ENCODE measurements around the gene SPRR3. TPM values are rescaled to one million over a fixed set of nuclear protein-coding genes. Genes with fewer than 3 reads are reported as not detected.

Gene SPRR3
- total RNA-seq, 1 donor from 2014 or later, result 3.0 TPM

- DNase-seq (ENCODE audit: low read depth), result no peak
- Mint-ChIP-seq H3K36me3 (ENCODE audit: low read depth, unreplicated experiment) (no peaks in the 10 kb centered on the region), H3K27me3 (ENCODE audit: low read depth, unreplicated experiment) (peaks cover 25% of the 10 kb centered on the region), H3K4me1 (ENCODE audit: low read depth, unreplicated experiment) (peaks cover 8% of the 10 kb centered on the region), H3K27ac (ENCODE audit: unreplicated experiment) (no peak overlapping the region), H3K9me3 (ENCODE audit: unreplicated experiment) (no peaks in the 10 kb centered on the region), H3K4me3 (ENCODE audit: unreplicated experiment) (no peak overlapping the region)
- no peaks in the 10 kb centered on the region for H3K27me3 ChIP-seq (ENCODE audit: insufficient read depth, low read length)
- no peak overlapping the region for H3K27ac ChIP-seq (ENCODE audit: low read depth, low read length)
- no peak overlapping the region for H3K4me3 ChIP-seq (ENCODE audit: insufficient read depth, low read depth, low read length)
- no peak for TF ChIP-seq CTCF (IDR thresholded peaks at IDR 0.05; ENCODE audit: insufficient read depth, low read depth, low read length)
- TF ChIP-seq EZH2 (IDR thresholded peaks at IDR 0.05; ENCODE audit: insufficient read depth, low read length), result no peak
- H3K4me2 ChIP-seq (ENCODE audit: low read length), result no peak overlapping the region
- H2AFZ ChIP-seq (ENCODE audit: low read depth, low read length), result no peak overlapping the region
- FAIRE-seq, result no peak
- H3K9me3 ChIP-seq (ENCODE audit: insufficient read depth, low read depth, low read length), result no peaks in the 10 kb centered on the region
- no peaks in the 10 kb centered on the region for H3K79me2 ChIP-seq (ENCODE audit: insufficient read depth, low read length)
- no peaks in the 10 kb centered on the region for H3K4me1 ChIP-seq (ENCODE audit: insufficient read depth, low read length)
- H3K36me3 ChIP-seq (ENCODE audit: insufficient read depth, low read length), result no peaks in the 10 kb centered on the region
- H4K20me1 ChIP-seq (ENCODE audit: insufficient read depth, low read length), result no peaks in the 10 kb centered on the region
- no peak overlapping the region for H3K9ac ChIP-seq (ENCODE audit: low read length)
Measured at GRCh38 chr1:152957561-152957960, 44.0 kb upstream of the SPRR3 start.

GRCh38 chr1:152959273-152959672 lies 42.3 kb upstream of the SPRR3 start:
- Mint-ChIP-seq H3K4me1 (ENCODE audit: low read depth, unreplicated experiment) (peaks cover 7% of the 10 kb centered on the region), H3K36me3 (ENCODE audit: low read depth, unreplicated experiment) (no peaks in the 10 kb centered on the region), H3K9me3 (ENCODE audit: unreplicated experiment) (no peaks in the 10 kb centered on the region), H3K27ac (ENCODE audit: unreplicated experiment) (no peak overlapping the region), H3K4me3 (ENCODE audit: unreplicated experiment) (no peak overlapping the region), H3K27me3 (ENCODE audit: low read depth, unreplicated experiment) (peaks cover 15% of the 10 kb centered on the region)
- Histone ChIP-seq H3K27me3 (ENCODE audit: insufficient read depth, low read length) (no peaks in the 10 kb centered on the region), H3K36me3 (ENCODE audit: insufficient read depth, low read length) (no peaks in the 10 kb centered on the region), H3K4me2 (ENCODE audit: low read length) (no peak overlapping the region), H3K4me1 (ENCODE audit: insufficient read depth, low read length) (no peaks in the 10 kb centered on the region), H4K20me1 (ENCODE audit: insufficient read depth, low read length) (no peaks in the 10 kb centered on the region), H3K9ac (ENCODE audit: low read length) (no peak overlapping the region), H2AFZ (ENCODE audit: low read depth, low read length) (no peak overlapping the region), H3K27ac (ENCODE audit: low read depth, low read length) (no peak overlapping the region), H3K4me3 (ENCODE audit: insufficient read depth, low read depth, low read length) (no peak overlapping the region), H3K9me3 (ENCODE audit: insufficient read depth, low read depth, low read length) (no peaks in the 10 kb centered on the region), H3K79me2 (ENCODE audit: insufficient read depth, low read length) (no peaks in the 10 kb centered on the region)
- FAIRE-seq (no peak), DNase-seq (ENCODE audit: low read depth) (no peak)
- TF ChIP-seq EZH2 (IDR thresholded peaks at IDR 0.05; ENCODE audit: insufficient read depth, low read length) (no peak), CTCF (IDR thresholded peaks at IDR 0.05; ENCODE audit: insufficient read depth, low read depth, low read length) (no peak)

GRCh38 chr1:152959801-152960451 lies 41.6 kb upstream of the SPRR3 start:
- Histone ChIP-seq H3K9ac (ENCODE audit: low read length) (no peak overlapping the region), H4K20me1 (ENCODE audit: insufficient read depth, low read length) (no peaks in the 10 kb centered on the region), H3K9me3 (ENCODE audit: insufficient read depth, low read depth, low read length) (no peaks in the 10 kb centered on the region), H3K36me3 (ENCODE audit: insufficient read depth, low read length) (no peaks in the 10 kb centered on the region), H3K27me3 (ENCODE audit: insufficient read depth, low read length) (no peaks in the 10 kb centered on the region), H3K4me1 (ENCODE audit: insufficient read depth, low read length) (no peaks in the 10 kb centered on the region), H3K27ac (ENCODE audit: low read depth, low read length) (no peak overlapping the region), H3K4me2 (ENCODE audit: low read length) (no peak overlapping the region), H2AFZ (ENCODE audit: low read depth, low read length) (no peak overlapping the region), H3K4me3 (ENCODE audit: insufficient read depth, low read depth, low read length) (no peak overlapping the region), H3K79me2 (ENCODE audit: insufficient read depth, low read length) (no peaks in the 10 kb centered on the region)
- peaks cover 18% of the 10 kb centered on the region for H3K27me3 Mint-ChIP-seq (ENCODE audit: low read depth, unreplicated experiment)
- TF ChIP-seq CTCF (IDR thresholded peaks at IDR 0.05; ENCODE audit: insufficient read depth, low read depth, low read length) (no peak), EZH2 (IDR thresholded peaks at IDR 0.05; ENCODE audit: insufficient read depth, low read length) (no peak)
- no peak overlapping the region for H3K4me3 Mint-ChIP-seq (ENCODE audit: unreplicated experiment)
- no peaks in the 10 kb centered on the region for H3K36me3 Mint-ChIP-seq (ENCODE audit: low read depth, unreplicated experiment)
- FAIRE-seq (no peak), DNase-seq (ENCODE audit: low read depth) (no peak)
- H3K4me1 Mint-ChIP-seq (ENCODE audit: low read depth, unreplicated experiment), result peaks cover 2% of the 10 kb centered on the region
- no peak overlapping the region for H3K27ac Mint-ChIP-seq (ENCODE audit: unreplicated experiment)
- H3K9me3 Mint-ChIP-seq (ENCODE audit: unreplicated experiment), result no peaks in the 10 kb centered on the region
